Omental fat pad (tissue), 4 donors: ENCODE results near the gene TESK1. TPM values are rescaled to one million over a fixed set of nuclear protein-coding genes. Genes with fewer than 3 reads are reported as not detected.

Experiments used
- ATAC-seq: fragments of 150-250 bp; one replicate; pipeline ENCODE4 v1.9.1; 2016; ENCODE audit warnings: mild to moderate bottlenecking, moderate library complexity; ENCODE audit not compliant: low FRiP score
- DNase-seq: peaks from one replicate; pipeline ENCODE4 v3.0.0-alpha.2; 2019; ENCODE audit warnings: low spot score
- CTCF ChIP-seq, 3 donors: fragments of 450-650 bp; IDR thresholded peaks; one replicate each; pipeline ENCODE4 v1.5.1; 2016 to 2017; ENCODE audit warnings: antibody characterized with exemption in 3 of 3, mild to moderate bottlenecking in 3 of 3, moderate library complexity in 2 of 3
- total RNA-seq, 4 donors: library from RNA; depleted of rRNA; stranded (reverse); fragments of >200 nt; gene quantifications; one replicate each; pipeline ENCODE4 v1.1.0, GENCODE V29; 2016

TESK1 gene
- total RNA-seq, 4 donors from 2014 or later = 29.6 to 53.0 (median 36.5) TPM

- no peak for TF ChIP-seq CTCF (IDR thresholded peaks at IDR 0.05)
- ATAC-seq (no peak), DNase-seq (no peak)
Observed at GRCh38 chr9:35560625-35561337, 44.3 kb upstream of the TESK1 start.

- ATAC-seq (no peak), DNase-seq (no peak)
- no peak for TF ChIP-seq CTCF (IDR thresholded peaks at IDR 0.05)
Observed at GRCh38 chr9:35561468-35562261, 43.4 kb upstream of the TESK1 start.

GRCh38 chr9:35562895-35563780, 41.9 kb upstream of the TESK1 start:
- no peak for TF ChIP-seq CTCF (IDR thresholded peaks at IDR 0.05)
- DNase-seq (no peak), ATAC-seq (no peak)

GRCh38 chr9:35563791-35564197, 41.3 kb upstream of the TESK1 start:
- no peak for DNase-seq

GRCh38 chr9:35564658-35565061, 40.4 kb upstream of the TESK1 start:
- DNase-seq = no peak
- peak; percentile 23 for ATAC-seq
- no peak for TF ChIP-seq CTCF (IDR thresholded peaks at IDR 0.05)

More at GRCh38 chr9:35563791-35564197, 41.3 kb upstream of the TESK1 start:
- peak; percentile 39 for ATAC-seq
- TF ChIP-seq CTCF (IDR thresholded peaks at IDR 0.05) = no peak

- no peak for ATAC-seq
- no peak for DNase-seq
- TF ChIP-seq CTCF (IDR thresholded peaks at IDR 0.05) = no peak
Observed at GRCh38 chr9:35566417-35566816, 38.6 kb upstream of the TESK1 start.
